ENCODE data around the gene IQGAP3.

IQGAP3 gene

DNA sequence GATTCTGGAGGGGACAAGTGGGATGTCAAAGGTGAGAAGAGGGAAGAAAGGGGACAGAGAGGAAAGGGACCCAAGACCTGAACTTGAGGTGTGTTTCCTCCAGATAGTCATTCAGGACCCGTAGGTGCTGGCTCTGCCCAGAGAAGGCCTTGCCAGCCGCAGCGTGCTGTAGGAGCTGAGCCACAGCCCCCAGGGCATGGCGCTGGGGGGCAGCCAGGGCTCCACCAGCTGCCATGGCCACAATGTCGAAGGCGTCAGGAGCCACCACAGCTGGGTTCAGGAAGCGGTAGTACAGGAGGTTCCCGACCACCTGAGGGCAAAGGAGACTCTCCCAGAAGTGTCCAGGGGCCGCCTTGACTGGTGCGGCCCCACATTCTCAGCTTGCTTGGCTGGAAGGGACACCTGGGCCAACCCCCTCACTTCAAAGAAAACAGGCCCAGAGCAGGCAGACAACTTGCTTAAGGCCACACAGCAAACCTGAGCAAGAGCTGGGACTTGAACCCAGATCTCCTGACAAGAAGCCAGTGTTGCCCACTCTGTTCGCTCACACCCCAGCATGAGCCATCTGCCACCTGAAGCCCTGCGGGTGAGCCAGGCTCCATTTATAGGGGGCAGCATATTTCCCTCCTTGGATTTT, 37.8 kb downstream of the IQGAP3 start:
- Histone ChIP-seq H3K4me1 (ENCODE audit: control insufficient read depth, insufficient read depth, low read length) (no peaks in the 10 kb centered on the region), H3K27me3 (ENCODE audit: control insufficient read depth, insufficient read depth, low read length) (no peaks in the 10 kb centered on the region), H3K4me3 (ENCODE audit: low read depth, low read length) (no peak overlapping the region), H3K36me3 (ENCODE audit: control insufficient read depth, insufficient read depth, low read length) (peaks cover 56% of the 10 kb centered on the region), H3K9ac (ENCODE audit: low read depth, low read length) (no peak overlapping the region), H3K9me3 (ENCODE audit: control insufficient read depth, insufficient read depth, low read length) (no peaks in the 10 kb centered on the region)

DNA sequence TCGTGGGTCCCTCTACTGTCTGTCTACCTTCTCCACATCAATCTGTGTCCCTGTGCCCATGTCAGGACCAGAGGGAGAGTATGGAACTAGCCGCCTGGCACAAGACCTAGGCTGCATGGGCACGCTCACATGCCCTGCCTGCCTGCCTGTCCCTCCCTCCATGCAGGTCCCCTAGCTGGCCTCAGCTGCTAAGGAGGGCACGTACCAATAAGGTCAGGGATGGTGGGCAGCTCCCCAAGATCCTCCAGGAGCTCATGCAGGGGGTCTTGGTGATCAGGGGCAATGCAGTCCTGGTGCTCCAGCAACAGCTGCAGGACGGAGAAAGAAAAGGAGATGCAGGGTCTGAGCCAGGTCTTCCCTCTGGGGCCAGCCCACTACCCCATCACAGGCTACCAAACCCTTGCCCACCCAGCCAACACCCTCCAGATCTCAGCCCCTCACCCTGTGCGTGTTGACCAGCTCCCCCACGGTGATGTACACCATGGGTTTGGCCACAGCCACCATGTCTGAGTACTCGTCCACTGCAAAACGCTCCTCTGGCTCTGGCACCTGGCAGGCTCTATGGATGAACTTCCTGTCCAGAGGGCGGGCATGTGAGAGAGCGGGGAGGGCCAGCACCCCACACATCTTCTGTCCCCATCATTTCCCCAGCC, 38.7 kb downstream of the IQGAP3 start:
- Histone ChIP-seq H3K9me3 (ENCODE audit: control insufficient read depth, insufficient read depth, low read length) (no peaks in the 10 kb centered on the region), H3K27me3 (ENCODE audit: control insufficient read depth, insufficient read depth, low read length) (no peaks in the 10 kb centered on the region), H3K9ac (ENCODE audit: low read depth, low read length) (no peak overlapping the region), H3K4me1 (ENCODE audit: control insufficient read depth, insufficient read depth, low read length) (no peaks in the 10 kb centered on the region), H3K4me3 (ENCODE audit: low read depth, low read length) (no peak overlapping the region), H3K36me3 (ENCODE audit: control insufficient read depth, insufficient read depth, low read length) (peaks cover 55% of the 10 kb centered on the region)

DNA sequence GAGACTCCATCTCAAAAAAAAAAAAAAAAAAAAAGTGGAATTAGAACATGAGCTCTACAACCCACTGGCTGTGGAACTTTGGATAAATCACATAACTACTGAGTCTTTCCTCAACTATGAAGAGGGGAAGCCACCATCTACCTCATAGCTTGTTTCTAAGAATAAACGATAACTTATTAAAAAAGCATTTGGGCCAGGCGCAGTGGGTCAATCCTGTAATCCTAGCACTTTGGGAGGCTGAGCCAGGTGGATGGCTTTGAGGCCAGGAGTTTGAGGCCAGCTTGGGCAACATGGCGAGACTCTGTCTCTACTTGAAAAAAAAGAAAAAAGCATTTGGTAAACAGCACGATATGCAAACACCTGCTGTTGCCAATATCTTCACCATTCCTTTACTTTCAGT, 40.0 kb downstream of the IQGAP3 start:
- H3K9me3 ChIP-seq (ENCODE audit: control insufficient read depth, insufficient read depth, low read length), result no peaks in the 10 kb centered on the region
- no peak overlapping the region for H3K4me3 ChIP-seq (ENCODE audit: low read depth, low read length)
- H3K9ac ChIP-seq (ENCODE audit: low read depth, low read length), result no peak overlapping the region
- peaks cover 66% of the 10 kb centered on the region for H3K36me3 ChIP-seq (ENCODE audit: control insufficient read depth, insufficient read depth, low read length)
- no peaks in the 10 kb centered on the region for H3K4me1 ChIP-seq (ENCODE audit: control insufficient read depth, insufficient read depth, low read length)
- no peaks in the 10 kb centered on the region for H3K27me3 ChIP-seq (ENCODE audit: control insufficient read depth, insufficient read depth, low read length)

- H3K9ac ChIP-seq (ENCODE audit: low read depth, low read length), result no peak overlapping the region
- H3K36me3 ChIP-seq (ENCODE audit: control insufficient read depth, insufficient read depth, low read length), result peaks cover 64% of the 10 kb centered on the region
- H3K27me3 ChIP-seq (ENCODE audit: control insufficient read depth, insufficient read depth, low read length), result no peaks in the 10 kb centered on the region
- H3K9me3 ChIP-seq (ENCODE audit: control insufficient read depth, insufficient read depth, low read length), result no peaks in the 10 kb centered on the region
- peaks cover 4% of the 10 kb centered on the region for H3K4me1 ChIP-seq (ENCODE audit: control insufficient read depth, insufficient read depth, low read length)
- no peak overlapping the region for H3K4me3 ChIP-seq (ENCODE audit: low read depth, low read length)
Measured at GRCh38 chr1:156530006-156530405, 42.4 kb downstream of the IQGAP3 start.

DNA sequence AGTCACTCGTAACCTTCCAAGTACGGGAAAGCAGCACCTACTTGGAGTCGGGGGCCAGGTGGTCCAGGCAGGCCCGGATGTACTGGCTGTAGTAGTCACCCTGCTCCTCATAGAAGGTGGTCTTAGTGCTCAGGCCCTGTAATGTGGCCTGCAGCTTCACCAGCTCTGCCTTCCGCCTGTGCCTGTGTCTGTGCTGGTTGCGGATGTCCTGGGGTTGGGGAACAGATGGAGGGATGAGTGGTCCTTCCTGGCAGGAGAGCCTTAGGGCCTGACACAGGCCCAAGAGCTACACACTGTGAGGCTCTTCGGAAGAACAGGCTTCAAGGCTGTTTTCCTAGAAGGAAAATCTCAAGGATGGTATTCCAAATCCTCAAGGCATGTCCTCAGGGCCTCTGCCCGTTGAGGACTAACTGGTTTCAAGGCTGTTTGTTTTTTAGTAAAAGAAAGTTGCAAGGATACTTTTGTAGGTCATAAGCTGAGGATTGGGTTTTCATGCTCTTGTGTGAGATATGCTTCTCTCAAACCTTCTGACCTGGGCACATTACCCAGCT, 43.4 kb downstream of the IQGAP3 start:
- Histone ChIP-seq H3K36me3 (ENCODE audit: control insufficient read depth, insufficient read depth, low read length) (peaks cover 59% of the 10 kb centered on the region), H3K27me3 (ENCODE audit: control insufficient read depth, insufficient read depth, low read length) (no peaks in the 10 kb centered on the region), H3K4me1 (ENCODE audit: control insufficient read depth, insufficient read depth, low read length) (peaks cover 4% of the 10 kb centered on the region), H3K4me3 (ENCODE audit: low read depth, low read length) (no peak overlapping the region), H3K9ac (ENCODE audit: low read depth, low read length) (no peak overlapping the region), H3K9me3 (ENCODE audit: control insufficient read depth, insufficient read depth, low read length) (no peaks in the 10 kb centered on the region)

DNA sequence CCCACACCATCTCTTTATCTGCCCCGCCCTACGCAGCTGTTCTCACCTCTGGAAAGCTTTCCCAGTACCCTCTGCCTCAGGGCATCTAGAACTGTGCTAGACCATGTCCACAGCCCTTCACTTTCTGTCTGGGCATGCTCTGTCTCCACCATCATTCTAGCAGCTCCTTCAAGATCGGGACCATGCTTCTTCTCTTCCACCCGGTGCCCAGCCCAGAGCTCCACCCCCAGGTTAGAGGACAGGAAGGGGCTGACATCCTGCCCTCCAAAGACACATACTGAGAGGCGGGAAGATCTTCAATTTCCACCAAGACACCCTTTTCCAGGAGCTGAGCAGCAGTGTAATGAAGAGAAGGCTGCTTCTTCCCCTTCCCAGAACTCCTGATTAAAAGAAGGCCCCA, 44.1 kb downstream of the IQGAP3 start:
- Histone ChIP-seq H3K4me1 (ENCODE audit: control insufficient read depth, insufficient read depth, low read length) (peaks cover 4% of the 10 kb centered on the region), H3K4me3 (ENCODE audit: low read depth, low read length) (no peak overlapping the region), H3K9me3 (ENCODE audit: control insufficient read depth, insufficient read depth, low read length) (no peaks in the 10 kb centered on the region), H3K36me3 (ENCODE audit: control insufficient read depth, insufficient read depth, low read length) (peaks cover 54% of the 10 kb centered on the region), H3K9ac (ENCODE audit: low read depth, low read length) (no peak overlapping the region), H3K27me3 (ENCODE audit: control insufficient read depth, insufficient read depth, low read length) (no peaks in the 10 kb centered on the region)

DNA sequence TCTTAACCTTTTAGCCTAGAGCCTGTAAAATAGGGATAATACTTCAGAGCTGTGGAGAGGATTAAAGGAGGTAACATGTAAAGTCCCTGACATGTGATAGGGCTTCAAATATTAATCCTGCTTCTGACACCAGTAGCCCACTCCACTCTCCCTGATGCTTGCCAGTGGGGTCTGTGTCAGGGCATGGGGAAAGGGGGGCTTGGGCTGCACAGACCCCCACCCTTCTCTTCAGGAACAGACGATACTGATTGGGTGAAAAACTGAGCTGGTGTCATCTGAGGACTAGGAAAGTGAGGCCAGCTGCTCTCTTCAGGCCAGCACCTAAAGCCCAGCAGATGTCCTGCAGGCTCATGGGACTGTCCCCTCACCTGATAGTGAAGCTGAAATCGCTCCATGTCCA, 44.8 kb downstream of the IQGAP3 start:
- H3K4me1 ChIP-seq (ENCODE audit: control insufficient read depth, insufficient read depth, low read length), result peaks cover 4% of the 10 kb centered on the region

GRCh38 chr1:156525856-156526489, 46.4 kb downstream of the IQGAP3 start:
- Histone ChIP-seq H3K4me3 (ENCODE audit: low read depth, low read length) (no peak overlapping the region), H3K9ac (ENCODE audit: low read depth, low read length) (no peak overlapping the region), H3K27me3 (ENCODE audit: control insufficient read depth, insufficient read depth, low read length) (no peaks in the 10 kb centered on the region), H3K36me3 (ENCODE audit: control insufficient read depth, insufficient read depth, low read length) (peaks cover 44% of the 10 kb centered on the region), H3K4me1 (ENCODE audit: control insufficient read depth, insufficient read depth, low read length) (peaks cover 4% of the 10 kb centered on the region), H3K9me3 (ENCODE audit: control insufficient read depth, insufficient read depth, low read length) (no peaks in the 10 kb centered on the region)

More for the DNA sequence above, 44.8 kb downstream of the IQGAP3 start:
- Histone ChIP-seq H3K4me3 (ENCODE audit: low read depth, low read length) (no peak overlapping the region), H3K36me3 (ENCODE audit: control insufficient read depth, insufficient read depth, low read length) (peaks cover 48% of the 10 kb centered on the region), H3K27me3 (ENCODE audit: control insufficient read depth, insufficient read depth, low read length) (no peaks in the 10 kb centered on the region), H3K9ac (ENCODE audit: low read depth, low read length) (no peak overlapping the region), H3K9me3 (ENCODE audit: control insufficient read depth, insufficient read depth, low read length) (no peaks in the 10 kb centered on the region)

DNA sequence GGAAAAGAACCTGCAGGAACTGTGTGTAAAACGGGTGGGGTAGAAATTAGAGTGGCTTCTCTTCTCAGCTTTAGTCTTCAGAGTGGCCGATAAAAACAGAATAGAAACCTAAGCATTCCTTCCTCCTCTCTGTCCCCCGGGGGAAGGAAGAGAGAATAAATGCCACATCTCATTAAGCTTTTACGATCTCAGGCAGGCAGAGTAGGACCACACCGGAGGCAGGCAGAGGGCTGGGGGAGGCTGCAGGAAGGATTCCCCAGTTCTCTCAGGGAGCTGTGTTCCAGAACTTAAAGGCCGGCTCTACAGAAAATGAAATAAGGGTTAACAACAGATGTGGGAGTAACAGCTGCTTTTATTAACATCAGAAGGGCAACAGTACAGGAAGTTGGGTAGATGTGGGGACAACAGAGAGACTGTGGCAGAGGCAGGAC, 47.3 kb downstream of the IQGAP3 start:
- H3K36me3 ChIP-seq (ENCODE audit: control insufficient read depth, insufficient read depth, low read length), result peaks cover 36% of the 10 kb centered on the region
- no peaks in the 10 kb centered on the region for H3K9me3 ChIP-seq (ENCODE audit: control insufficient read depth, insufficient read depth, low read length)
- H3K4me1 ChIP-seq (ENCODE audit: control insufficient read depth, insufficient read depth, low read length), result peaks cover 4% of the 10 kb centered on the region
- no peaks in the 10 kb centered on the region for H3K27me3 ChIP-seq (ENCODE audit: control insufficient read depth, insufficient read depth, low read length)
- H3K4me3 ChIP-seq (ENCODE audit: low read depth, low read length), result no peak overlapping the region
- H3K9ac ChIP-seq (ENCODE audit: low read depth, low read length), result no peak overlapping the region

GRCh38 chr1:156524481-156524869, 47.9 kb downstream of the IQGAP3 start:
- H3K9ac ChIP-seq (ENCODE audit: low read depth, low read length), result no peak overlapping the region
- no peaks in the 10 kb centered on the region for H3K27me3 ChIP-seq (ENCODE audit: control insufficient read depth, insufficient read depth, low read length)
- H3K36me3 ChIP-seq (ENCODE audit: control insufficient read depth, insufficient read depth, low read length), result peaks cover 32% of the 10 kb centered on the region
- H3K4me3 ChIP-seq (ENCODE audit: low read depth, low read length), result no peak overlapping the region
- H3K9me3 ChIP-seq (ENCODE audit: control insufficient read depth, insufficient read depth, low read length), result no peaks in the 10 kb centered on the region
- H3K4me1 ChIP-seq (ENCODE audit: control insufficient read depth, insufficient read depth, low read length), result peaks cover 4% of the 10 kb centered on the region

GRCh38 chr1:156523801-156524480, 48.4 kb downstream of the IQGAP3 start:
- H3K9ac ChIP-seq (ENCODE audit: low read depth, low read length), result no peak overlapping the region
- peaks cover 4% of the 10 kb centered on the region for H3K4me1 ChIP-seq (ENCODE audit: control insufficient read depth, insufficient read depth, low read length)
- H3K4me3 ChIP-seq (ENCODE audit: low read depth, low read length), result no peak overlapping the region

More at GRCh38 chr1:156523801-156524480, 48.4 kb downstream of the IQGAP3 start:
- no peaks in the 10 kb centered on the region for H3K9me3 ChIP-seq (ENCODE audit: control insufficient read depth, insufficient read depth, low read length)
- peaks cover 28% of the 10 kb centered on the region for H3K36me3 ChIP-seq (ENCODE audit: control insufficient read depth, insufficient read depth, low read length)
- no peaks in the 10 kb centered on the region for H3K27me3 ChIP-seq (ENCODE audit: control insufficient read depth, insufficient read depth, low read length)

All from iPS-15b (cell line).